EL (cell line): ENCODE results near the gene SCT.

Source experiments
- DNase-seq: peaks from one replicate; pipeline ENCODE4 v3.0.0-alpha.2; 2016

SCT gene

DNA sequence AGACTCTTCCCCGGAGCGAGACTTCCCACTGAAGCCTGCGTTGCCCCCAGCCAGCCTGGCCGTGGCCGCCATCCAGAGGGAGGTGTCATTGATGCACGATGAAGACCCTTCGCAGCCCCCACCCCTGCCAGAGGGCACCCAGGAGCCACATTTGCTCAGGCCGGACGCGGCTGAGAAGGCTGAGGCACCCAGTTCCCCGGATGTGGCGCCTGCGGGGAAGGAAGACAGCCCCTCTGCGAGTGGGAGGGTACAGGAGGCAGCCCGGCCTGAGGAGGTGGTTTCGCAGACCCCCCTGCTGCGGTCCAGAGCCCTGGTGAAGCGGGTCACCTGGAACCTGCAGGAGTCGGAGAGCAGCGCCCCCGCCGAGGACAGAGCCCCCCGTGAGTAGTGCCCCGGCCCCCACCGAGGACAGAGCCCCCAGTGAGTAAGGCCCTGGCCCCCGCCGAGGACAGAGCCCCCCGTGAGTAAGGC is 17.6 kb downstream of the SCT start:
- no peak for DNase-seq

DNA sequence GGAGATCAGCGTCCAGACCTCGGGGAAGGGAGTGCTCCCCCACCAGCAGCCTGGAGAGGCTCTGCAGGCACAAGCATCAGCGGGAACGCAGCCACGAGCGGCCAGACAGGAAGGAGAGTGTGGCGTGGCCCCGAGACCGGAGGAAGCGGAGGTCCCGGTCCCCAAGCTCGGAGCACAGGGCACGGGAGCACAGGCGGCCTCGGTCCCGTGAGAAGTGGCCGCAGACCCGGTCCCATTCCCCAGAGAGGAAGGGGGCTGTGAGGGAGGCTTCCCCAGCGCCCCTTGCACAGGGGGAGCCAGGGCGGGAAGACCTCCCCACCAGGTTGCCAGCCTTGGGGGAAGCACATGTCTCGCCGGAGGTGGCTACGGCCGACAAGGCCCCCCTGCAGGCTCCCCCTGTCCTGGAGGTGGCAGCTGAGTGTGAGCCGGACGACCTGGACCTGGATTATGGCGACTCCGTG is 18.2 kb downstream of the SCT start:
- DNase-seq = no peak

DNA sequence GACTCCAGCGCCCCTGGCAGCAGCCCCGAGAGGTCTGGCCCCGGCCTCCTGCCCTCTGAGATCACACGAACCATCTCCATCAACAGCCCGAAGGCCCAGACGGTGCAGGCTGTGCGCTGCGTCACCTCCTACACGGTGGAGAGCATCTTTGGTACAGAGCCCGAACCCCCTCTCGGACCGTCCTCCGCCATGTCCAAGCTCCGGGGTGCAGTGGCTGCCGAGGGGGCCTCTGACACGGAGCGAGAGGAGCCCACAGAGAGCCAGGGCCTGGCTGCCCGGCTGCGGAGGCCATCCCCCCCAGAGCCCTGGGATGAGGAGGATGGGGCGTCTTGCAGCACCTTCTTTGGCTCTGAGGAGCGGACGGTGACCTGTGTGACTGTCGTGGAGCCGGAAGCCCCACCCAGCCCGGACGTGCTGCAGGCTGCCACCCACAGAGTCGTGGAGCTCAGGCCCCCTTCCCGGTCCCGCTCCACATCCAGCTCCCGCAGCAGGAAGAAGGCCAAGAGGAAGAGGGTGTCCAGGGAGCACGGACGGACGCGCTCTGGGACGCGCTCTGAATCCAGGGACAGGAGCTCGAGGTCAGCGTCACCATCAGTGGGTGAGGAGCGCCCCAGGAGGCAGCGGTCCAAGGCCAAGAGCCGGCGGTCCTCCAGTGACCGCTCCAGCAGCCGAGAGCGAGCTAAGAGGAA is 18.9 kb downstream of the SCT start:
- no peak for DNase-seq

DNA sequence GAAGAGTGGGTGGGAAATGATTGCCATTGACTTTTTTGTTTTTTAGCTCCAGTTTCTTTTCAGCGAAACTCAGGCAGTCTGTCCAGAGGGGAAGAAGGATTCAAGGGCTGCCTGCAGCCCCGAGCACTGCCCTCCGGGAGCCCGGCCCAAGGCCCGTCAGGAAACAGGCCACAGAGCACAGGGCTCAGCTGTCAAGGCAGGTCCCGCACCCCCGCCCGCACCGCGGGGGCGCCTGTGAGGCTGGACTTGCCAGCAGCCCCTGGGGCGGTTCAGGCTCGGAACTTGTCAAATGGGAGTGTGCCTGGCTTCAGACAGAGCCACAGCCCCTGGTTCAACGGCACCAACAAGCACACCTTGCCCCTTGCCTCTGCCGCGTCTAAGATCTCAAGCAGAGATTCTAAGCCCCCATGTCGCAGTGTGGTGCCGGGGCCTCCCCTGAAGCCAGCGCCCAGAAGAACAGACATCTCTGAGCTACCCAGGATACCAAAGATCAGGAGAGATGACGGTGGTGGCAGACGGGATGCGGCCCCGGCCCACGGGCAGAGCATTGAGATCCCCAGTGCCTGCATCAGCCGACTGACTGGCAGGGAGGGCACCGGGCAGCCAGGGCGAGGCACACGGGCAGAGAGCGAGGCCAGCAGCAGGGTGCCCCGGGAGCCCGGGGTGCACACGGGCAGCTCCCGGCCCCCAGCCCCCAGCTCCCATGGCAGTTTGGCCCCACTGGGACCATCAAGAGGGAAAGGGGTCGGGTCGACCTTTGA is 19.8 kb downstream of the SCT start:
- DNase-seq = no peak

DNA sequence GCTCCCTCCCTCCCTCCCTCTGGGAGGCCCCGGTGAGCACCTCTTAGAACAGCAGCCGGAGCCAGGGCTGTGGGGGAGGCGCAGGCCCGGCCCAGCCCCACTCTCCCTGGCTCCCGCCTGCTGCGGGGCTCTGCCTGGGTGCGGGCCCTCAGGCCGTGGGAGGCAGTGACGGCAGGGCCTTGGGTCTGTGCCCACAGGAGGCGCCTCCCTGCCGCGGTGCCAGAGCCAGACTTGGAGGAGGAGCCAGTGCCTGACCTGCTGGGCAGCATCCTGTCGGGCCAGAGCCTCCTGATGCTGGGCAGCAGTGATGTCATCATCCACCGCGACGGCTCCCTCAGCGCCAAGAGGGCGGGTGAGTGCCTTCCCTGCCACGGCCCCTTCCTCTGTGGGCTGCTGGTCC is 20.7 kb downstream of the SCT start:
- no peak for DNase-seq

DNA sequence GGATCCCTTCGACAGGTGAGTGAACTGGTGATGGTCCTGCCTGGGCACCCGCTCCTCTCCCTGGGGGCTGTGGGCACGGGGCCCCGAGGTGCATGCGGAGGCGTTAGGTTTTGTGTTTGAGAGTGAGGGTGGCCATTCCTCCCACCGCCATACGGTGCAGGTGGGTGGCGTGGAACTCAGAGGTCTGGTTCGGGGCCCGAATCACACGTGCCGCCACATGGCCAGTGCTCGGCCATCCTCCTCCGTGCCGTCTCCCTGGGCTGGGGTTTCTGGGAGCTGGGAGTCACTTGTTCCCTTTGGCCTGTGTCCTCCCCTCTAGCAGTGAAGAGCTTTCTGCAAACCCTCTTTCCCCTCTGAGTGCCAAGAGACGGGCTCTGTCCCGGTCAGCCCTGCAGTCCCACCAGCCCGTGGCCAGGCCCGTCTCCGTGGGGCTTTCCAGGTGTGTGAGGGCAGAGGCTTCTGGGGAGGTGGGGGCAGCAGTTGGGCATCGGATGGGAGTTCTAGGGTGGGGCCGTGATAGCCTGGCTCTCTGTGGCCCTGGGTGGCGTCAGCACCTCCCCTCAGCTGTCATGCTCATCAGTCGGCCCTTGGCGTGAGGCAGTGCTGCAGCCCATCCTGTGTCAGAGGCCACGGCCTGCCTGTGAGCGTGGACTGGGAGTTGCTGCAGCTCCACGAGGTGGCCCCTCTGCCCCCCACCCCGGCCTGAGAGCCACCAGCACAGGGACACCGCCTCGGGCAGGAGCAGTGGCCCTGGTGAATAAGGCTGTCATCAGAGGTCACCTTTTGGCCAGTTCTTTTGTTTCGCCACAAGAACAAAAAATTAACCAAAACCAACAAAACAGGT is 21.5 kb downstream of the SCT start:
- DNase-seq = no peak

DNA sequence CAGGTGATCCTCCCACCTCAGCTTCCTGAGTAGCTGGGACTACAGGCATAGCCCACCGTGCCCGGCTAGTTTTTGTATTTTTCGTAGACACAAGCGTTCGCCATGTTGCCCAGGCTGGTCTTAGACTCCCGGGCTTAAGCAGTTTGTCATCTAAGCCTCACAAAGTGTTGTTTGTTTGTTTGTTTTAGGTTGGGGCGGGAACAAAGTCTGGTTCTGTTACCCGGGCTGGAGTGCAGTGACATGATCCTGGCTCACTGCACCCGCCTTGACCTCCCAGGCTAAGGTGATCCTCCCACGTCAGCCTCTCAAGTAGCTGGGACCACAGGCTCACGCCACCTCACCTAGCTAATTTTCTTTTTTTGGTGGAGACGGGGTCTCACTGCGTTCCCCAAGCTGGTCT is 23.8 kb downstream of the SCT start:
- DNase-seq = no peak

DNA sequence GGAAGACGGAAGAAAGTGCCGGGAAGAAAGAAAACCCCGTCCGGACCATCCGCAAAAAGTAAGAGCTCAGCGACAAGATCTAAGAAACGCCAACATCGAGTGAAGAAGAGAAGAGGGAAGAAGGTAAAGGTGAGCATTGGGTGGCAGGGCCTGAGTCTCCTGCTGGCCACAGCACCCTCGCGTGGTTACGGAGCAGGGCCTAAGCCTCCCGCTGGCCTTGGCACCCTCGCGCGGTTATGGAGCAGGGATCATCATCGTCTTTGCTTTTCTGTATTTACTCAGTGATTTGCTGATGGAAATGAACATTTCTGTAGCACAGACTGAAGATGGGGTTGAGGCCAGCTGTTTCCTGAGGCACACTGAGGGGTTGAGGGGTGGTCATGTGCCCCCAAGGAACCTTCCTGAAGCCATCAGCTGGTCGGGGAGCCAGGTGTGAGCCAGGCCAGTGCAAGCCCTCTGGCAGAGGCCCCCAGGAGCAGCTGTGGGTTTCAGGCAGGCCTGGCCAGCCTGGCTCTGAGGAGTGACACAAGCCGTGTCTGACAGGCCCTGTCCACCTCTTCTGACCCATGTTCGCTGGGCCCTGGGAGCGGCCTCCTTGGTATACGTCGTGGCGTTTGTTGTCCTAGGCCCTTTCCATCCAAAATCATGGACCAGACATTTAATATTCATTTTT is 25.3 kb downstream of the SCT start:
- no peak for DNase-seq

DNA sequence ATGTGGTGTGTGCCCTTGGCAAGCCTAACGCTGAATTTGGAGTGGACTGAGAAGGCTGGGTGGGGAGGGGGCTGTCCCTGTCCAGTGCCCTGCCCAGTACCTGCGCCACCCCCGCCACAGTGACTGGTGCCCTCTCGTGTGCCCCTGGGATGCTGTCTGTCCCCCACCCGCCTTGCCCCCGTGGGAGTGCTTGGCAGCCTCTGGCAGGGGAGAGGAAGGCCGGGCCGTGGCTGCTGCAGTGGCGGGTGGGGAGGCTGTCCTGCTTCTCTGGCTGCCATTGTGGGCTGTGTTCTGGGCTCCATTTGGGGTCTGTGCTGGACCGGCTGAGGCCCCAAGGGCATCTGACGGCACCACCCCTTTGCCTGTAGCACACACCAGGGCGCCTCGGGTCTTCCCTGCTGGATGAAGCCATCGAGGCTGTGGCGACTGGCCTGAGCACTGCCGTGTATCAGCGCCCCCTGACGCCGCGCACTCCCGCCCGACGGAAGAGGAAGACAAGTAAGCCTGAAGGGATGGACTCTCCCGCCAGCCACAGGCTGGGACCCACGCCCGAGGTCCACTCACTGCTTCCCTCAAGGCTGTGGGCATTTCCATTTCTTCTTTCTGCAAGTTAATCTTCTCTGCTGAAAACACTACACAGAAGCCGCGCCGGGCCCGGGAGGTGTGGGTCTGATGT is 28.8 kb downstream of the SCT start:
- DNase-seq = no peak

DNA sequence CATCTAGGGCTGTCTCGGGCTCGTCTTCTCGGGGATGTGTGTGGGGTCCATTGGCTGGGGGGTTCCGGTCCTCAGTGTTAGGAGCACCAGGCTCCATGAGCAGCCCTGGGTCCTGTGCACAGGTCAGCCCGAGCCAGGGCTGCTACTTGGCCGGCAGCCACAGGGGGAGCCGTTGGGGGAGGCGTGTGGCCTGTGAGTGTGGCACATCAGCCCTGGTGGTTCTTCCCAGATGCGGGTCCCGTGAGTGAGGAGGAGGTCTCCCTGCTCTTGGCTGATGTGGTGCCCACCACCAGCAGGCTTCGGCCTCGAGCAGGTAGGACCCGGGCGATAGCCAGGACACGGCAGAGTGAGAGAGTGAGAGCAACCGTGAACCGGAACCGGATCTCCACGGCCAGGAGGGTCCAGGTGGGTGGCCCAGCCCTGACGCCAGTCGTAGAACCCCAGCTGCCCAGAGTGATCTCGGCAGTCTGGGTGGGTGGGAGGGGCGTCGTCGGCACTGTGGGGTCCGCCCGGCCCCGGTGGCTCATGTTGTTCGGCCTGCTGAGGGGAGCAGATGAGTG is 29.7 kb downstream of the SCT start:
- DNase-seq = no peak

DNA sequence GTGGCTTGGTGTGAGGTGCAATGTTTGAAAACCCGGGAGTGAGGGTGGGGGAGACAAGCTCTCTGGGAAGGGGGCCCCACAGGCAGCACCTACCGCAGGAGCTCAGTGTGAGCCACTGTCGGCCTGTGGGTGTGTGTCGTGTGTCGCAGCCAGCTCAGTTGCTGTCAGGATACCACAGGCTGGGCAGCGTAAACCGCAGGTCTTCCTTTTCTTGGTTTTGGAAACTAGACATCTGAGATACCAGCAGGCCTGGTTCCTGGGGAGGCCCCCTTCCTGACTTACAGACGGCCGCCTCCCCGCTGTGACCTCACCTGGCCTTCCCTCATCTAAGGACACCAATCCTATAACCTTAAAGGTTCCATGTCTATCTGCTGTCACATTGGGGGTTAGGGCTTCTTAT is 30.6 kb downstream of the SCT start:
- DNase-seq = no peak

DNA sequence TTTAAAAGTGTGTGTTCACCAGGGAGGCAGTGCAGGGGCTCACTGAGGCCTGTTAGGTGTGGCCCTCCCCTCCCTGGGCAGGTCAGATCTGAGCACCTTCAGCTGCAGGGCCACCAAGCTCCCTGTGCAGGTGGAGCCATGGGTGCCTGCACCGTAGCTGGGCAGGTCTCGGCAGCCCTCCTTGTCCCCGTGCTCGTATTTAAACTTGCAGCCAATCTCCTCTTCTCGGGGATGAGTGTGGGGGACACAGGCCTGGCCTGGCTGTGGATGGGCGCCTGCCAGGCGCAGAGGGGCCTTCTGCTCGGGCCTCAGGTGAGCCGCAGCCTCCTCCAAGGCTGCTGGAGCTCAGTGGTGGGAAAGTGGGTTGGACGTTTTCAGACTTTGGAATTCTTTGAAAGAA is 31.6 kb downstream of the SCT start:
- no peak for DNase-seq

DNA sequence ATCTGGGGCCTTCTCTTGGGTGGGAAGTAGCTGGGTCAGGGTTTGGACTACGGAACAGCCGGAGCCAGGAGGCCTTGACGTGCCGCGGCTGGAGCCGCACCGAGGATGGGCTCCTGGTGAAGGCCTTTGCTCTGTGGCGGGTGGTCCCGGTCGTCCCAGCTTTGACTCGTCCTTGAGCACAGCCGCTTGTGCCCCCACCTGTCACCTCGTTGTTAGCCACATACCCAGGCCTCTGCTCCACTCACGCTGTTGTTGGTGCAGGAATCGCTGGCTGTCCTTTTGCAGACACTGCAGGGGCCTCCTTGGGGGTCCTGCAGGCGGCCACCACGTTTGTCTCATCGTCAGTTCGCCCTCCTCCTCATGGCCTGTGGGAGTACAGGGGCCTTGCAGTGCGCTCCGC is 33.6 kb downstream of the SCT start:
- no peak for DNase-seq

DNA sequence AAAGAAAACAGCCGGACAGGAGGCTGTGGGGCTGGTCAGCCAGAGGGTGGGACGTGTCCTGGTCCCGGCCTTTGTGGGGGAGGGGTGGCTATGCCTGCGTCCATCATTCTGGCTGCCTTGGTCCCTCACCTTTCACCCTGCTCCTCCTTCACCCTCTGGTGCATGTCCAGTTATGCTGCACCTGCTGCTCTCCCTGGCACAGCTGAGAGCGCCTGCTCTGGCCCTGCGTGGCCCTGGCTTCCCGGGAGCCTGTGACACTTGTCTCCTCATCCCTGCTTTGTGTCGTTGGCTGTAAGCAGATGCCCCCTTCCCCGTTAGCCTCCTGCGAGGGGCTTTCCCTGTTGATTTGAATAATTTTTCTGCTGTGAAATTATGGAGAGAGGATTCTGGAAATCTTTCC is 34.1 kb downstream of the SCT start:
- no peak for DNase-seq

DNA sequence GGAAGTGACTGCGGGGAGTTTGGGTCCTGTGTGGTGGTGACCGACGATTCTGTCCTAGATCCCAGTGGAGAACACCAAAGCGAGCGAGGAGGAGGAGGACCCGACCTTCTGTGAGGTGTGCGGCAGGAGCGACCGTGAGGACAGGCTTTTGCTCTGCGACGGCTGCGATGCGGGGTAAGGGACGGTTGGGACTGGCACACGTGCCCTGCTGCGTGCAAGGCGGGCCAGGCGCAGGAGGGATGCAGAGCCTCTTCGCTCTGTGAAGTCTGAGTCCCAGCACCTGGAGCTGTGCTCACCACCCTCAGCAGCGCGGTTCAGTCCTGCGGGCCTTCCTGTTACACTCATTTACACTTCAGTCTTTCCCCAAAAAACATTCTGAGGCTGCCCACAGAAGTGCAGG is 34.5 kb downstream of the SCT start:
- DNase-seq = no peak

DNA sequence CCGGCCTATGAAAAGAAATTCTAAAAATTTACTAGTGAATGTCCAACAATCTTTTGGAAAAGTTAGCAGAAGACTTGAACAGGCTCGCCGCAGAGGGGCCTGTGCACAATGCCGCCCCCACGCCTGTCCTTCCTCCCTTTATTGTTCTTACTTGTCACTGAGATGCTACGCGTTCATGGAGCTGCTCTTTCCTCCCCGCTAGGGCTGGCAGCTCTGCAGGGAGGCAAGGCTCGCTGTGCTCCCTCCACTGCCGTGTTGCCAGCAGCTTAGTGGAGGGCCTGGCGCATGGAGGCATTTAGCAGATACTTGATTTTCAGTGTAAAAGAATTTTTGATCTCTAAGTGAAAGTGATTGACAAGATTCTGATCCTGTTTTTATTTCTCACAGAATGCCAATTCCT is 36.0 kb downstream of the SCT start:
- DNase-seq = no peak

DNA sequence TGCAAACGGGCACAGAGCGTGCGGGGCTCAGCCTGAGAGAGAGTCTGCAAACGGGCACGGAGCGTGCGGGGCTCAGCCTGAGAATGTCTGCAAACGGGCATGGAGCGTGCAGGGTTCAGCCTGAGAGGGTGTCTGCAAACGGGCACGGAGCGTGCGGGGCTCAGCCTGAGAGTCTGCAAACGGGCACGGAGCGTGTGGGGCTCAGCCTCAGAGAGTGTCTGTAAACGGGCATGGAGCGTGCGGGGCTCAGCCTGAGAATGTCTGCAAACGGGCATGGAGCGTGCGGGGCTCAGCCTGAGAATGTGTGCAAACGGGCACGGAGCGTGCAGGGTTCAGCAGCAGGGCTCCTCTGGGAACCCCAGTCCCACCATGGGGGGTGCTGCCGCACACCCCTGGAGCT is 37.2 kb downstream of the SCT start:
- no peak for DNase-seq

DNA sequence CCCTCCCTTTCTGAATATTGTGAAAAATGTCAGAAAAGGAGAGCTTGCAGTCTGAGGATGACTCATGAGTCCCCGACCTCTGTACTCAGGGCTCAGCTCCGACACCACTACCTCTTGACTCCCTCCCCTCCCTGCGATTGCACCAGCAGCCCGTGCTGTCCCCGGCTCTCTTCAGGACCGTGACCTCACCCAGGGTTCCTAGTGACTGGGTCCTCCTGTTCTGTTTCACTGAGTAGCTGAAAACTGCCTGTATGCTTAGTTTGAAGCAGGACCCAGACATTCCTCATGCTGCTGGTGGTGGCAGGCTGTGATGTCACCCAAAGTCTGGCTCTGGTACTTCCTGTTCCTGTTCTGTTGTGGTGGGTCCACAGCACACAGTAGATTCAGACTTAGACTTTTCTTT is 39.0 kb downstream of the SCT start:
- peak; percentile 79 for DNase-seq

DNA sequence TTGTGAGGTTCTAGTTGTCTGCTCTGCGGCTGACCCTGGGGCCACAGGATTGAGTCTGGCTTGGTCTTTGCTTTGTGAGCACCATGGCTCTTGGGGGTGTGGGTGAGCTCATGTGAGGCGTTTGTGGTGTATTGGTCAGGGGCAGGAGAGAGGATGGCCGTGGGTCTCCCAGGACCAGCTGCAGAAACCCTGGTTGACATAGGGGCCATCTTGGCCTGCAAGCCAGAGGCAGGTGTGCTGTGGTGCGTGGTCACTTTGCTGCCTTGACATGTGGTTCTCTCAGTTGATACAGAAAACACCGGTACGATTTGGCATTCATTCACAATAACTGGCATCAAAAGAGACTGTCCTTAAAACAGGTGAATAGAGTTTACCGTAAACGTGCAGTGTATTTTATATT is 39.4 kb downstream of the SCT start:
- DNase-seq = no peak

DNA sequence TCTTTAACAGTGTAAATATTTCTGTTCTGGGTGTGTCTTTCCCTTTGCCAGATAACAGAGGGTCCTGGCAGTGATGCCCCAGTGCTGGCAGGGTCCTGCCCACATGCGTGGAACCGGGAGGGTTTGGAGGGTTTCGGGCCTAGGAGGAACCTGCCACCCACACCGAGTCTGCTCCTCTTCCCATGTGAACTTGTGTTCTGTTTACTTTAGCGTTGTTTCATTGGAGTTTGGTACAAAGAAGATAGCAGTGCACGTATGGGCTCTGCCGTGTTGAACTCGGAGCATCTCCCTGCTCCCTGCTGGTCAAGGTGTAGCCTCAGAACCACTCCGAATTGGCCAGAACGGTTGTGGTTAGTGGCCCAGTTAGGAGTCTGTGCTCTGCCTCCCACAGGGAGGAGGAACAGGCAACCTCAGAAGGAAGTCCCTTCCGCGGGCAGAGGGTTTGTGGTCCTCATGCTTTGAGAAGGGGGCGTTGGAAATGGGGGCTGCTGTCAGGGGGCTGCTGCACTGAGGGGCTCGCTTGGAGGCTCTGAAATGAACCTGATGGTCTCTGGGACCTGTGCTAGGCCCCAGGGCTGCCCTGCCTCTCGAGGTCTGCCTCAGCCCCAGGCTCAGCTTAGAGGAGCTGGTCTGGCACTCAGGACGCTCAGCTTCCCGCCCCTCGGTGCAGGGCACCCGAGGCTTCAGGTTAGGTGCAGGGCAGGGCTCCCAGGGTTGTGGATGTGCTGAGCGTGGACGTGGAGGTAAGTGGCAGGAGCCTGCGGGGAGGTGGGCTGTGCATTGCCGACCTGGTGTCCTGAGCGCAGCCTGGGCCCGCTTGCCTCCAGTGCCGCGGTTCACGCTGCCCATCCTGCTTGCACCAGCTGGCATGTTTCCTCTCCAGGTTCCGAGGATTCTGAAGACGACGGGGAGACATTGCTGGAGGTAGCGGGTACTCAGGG is 40.3 kb downstream of the SCT start:
- DNase-seq = no peak

DNA sequence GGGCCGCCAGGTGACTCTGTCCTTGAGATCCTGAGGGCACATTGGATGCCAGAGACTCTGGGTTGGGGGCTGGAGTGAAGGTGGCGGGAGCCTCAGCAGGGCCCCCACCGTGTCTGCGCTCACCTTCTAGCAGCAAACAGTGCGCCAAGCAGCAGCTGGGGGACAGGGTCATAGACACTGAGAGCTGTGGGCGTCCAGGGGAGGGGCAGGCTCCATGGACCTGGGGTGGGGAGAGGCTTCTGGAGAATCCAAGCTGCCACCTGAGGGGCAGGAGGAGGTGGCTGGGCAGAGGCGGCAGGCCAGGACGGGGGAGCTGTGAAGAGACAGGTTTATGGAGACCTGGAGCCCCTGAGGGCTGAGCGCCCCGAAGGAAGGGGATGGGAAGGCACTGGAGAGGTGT is 42.7 kb downstream of the SCT start:
- DNase-seq = no peak
